B cell (primary cell): Measurements from ENCODE around the gene CEP112.

Experiments
- CTCF ChIP-seq: fragments of 200-600 bp; IDR thresholded peaks from one replicate; pipeline ENCODE4 v1.8.0; 2022; ENCODE audit warnings: antibody characterized with exemption, mild to moderate bottlenecking
- EZH2 ChIP-seq: IDR thresholded peaks from 2 replicates; pipeline ENCODE4 v1.6.1; 2012; ENCODE audit warnings: borderline replicate concordance, low read depth, mild to moderate bottlenecking, moderate library complexity, low read length; ENCODE audit not compliant: insufficient read depth, poor library complexity, severe bottlenecking

- TF ChIP-seq EZH2: no peak
- no peak for TF ChIP-seq CTCF
Observed at GRCh38 chr17:66171172-66171571, 20.8 kb downstream of the CEP112 start.
